GM23248 (cell line): ENCODE measurements around the gene DMWD. TPM values are rescaled to one million over a fixed set of nuclear protein-coding genes. Genes with fewer than 3 reads are reported as not detected.

Experiments used
- DNase-seq: peaks from one replicate; pipeline ENCODE4 v3.0.0-alpha.2; 2015
- H2AFZ ChIP-seq: fragments of 200-600 bp; sonication (generic); 2 replicates; pipeline ENCODE4 v1.6.1; 2016; ENCODE audit warnings: antibody characterized with exemption
- H3F3A ChIP-seq: fragments of 200-600 bp; sonication (generic); 2 replicates; pipeline ENCODE4 v1.6.1; 2016; ENCODE audit warnings: mild to moderate bottlenecking, antibody characterized with exemption, mixed run types; ENCODE audit not compliant: insufficient read depth
- H3K27ac ChIP-seq: fragments of 200-600 bp; sonication (generic); 2 replicates; pipeline ENCODE4 v1.5.1; 2016; ENCODE audit warnings: mild to moderate bottlenecking
- H3K27me3 ChIP-seq: fragments of 200-600 bp; sonication (generic); replicated peaks from 2 replicates; pipeline ENCODE4 v1.6.1; 2016; ENCODE audit warnings: mild to moderate bottlenecking; ENCODE audit not compliant: insufficient read depth
- H3K36me3 ChIP-seq: fragments of 200-600 bp; sonication (generic); 2 replicates; pipeline ENCODE4 v1.6.1; 2016; ENCODE audit warnings: low read depth, mild to moderate bottlenecking
- H3K4me1 ChIP-seq: fragments of 200-600 bp; sonication (generic); 2 replicates; pipeline ENCODE4 v1.6.1; 2016; ENCODE audit warnings: mild to moderate bottlenecking; ENCODE audit not compliant: insufficient read depth
- H3K4me2 ChIP-seq: fragments of 200-600 bp; sonication (generic); one replicate; pipeline ENCODE4 v1.6.1; 2016; ENCODE audit warnings: mild to moderate bottlenecking; ENCODE audit not compliant: unreplicated experiment
- H3K4me3 ChIP-seq: fragments of 200-600 bp; sonication (generic); 2 replicates; pipeline ENCODE4 v1.5.1; 2016; ENCODE audit warnings: mild to moderate bottlenecking
- H3K79me2 ChIP-seq: fragments of 200-600 bp; sonication (generic); 2 replicates; pipeline ENCODE4 v1.6.1; 2016; ENCODE audit warnings: mild to moderate bottlenecking; ENCODE audit not compliant: insufficient read depth
- H3K9ac ChIP-seq: fragments of 200-600 bp; sonication (generic); 2 replicates; pipeline ENCODE4 v1.6.1; 2016; ENCODE audit warnings: mild to moderate bottlenecking
- H3K9me2 ChIP-seq: fragments of 200-600 bp; sonication (generic); 2 replicates; pipeline ENCODE4 v1.6.1; 2016; ENCODE audit warnings: mixed run types, mild to moderate bottlenecking, moderate library complexity; ENCODE audit not compliant: insufficient read depth
- H3K9me3 ChIP-seq: fragments of 200-600 bp; sonication (generic); one replicate; pipeline ENCODE4 v1.6.1; 2017; ENCODE audit warnings: low read depth
- H4K20me1 ChIP-seq: fragments of 200-600 bp; sonication (generic); 2 replicates; pipeline ENCODE4 v1.6.0; 2016; ENCODE audit not compliant: insufficient read depth
- EZH2 ChIP-seq: fragments of 200-600 bp; sonication (generic); IDR thresholded peaks from 2 replicates; pipeline ENCODE4 v1.6.1; 2018; ENCODE audit warnings: antibody characterized with exemption, mild to moderate bottlenecking; ENCODE audit not compliant: insufficient read depth, poor library complexity, severe bottlenecking
- EZH2phosphoT487 ChIP-seq: fragments of 200-600 bp; sonication (generic); IDR thresholded peaks from 2 replicates; pipeline ENCODE4 v1.6.1; 2018; ENCODE audit warnings: antibody characterized with exemption, moderate library complexity, mild to moderate bottlenecking, low read depth; ENCODE audit not compliant: insufficient read depth
- WGBS, 2 experiments: methylation state at CpG; one replicate each; pipeline ENCODE4 v1.1.6; 2015 to 2017; ENCODE audit warnings: low lambda C conversion rate in 2 of 2, low coverage in 1 of 2; ENCODE audit errors: missing lambda C conversion rate in 2 of 2; 5-methylcytosine and 5-hydroxymethylcytosine counted together
- in situ Hi-C: fragments of 300-500 bp; cut with MboI; formaldehyde crosslinking; loops from 2 replicates; pipeline ENCODE4 v1.15.0; 2020
- polyA plus RNA-seq: library from polyadenylated mRNA; unstranded; fragments of >200 nt; fragmentation: Nextera tagmentation; extraction: Ambion mirVana; gene quantifications from 2 replicates; pipeline ENCODE4 v1.2.1, GENCODE V29; 2016
- total RNA-seq: library from RNA; depleted of rRNA; stranded (reverse); fragments of >200 nt; shearing (Covaris generic); gene quantifications from 2 replicates; pipeline ENCODE4 v1.2.3, GENCODE V29; 2014

Gene DMWD
- total and polyA plus RNA-seq, 2 experiments from 2014 or later = 11.5 to 32.6 TPM

DNA sequence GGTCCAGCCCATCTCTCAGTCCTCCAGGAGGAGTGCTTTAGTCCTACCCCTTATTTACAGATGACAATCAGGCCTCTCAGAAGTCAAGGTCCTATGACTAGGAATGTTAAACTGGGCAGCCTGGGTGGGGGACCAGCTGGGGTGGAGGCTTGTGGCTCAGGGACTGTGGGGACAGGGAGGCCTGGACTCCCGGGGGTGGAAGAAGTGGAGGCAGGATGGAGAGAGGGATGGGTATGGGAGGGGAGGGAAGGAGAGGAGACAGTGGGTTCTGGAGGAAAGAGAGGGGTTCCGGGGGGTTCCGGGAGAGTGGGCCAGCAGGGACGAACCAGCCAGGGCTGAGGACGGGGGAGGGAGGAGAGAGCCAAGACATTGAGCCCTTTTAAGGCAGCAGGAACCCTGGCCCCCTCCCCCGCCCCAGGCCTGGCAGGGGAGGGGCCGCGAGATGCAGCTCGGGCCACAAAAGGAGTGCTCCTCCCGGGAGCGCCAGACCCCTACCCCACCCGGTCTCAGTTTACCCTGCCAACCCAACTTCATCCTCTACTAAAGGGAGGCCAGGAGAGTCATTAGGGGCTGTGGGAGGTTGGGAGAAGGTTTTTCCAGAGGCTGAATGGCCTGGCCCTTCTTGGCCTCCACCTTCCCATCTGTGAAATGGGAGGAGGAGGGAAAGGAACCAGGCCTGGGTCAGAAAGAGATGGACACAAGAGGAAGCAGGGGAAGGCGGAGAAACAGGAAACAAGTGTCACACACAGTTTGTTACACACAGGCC lies 12.0 kb downstream of the DMWD start:
- no peaks in the 10 kb centered on the region for H3K9me2 ChIP-seq
- H3K79me2 ChIP-seq = peaks cover 10% of the 10 kb centered on the region
- peaks cover 8% of the 10 kb centered on the region; the same call in 1 of the 2 replicates for H3K36me3 ChIP-seq
- peak overlapping the region; percentile 64 for H3K4me3 ChIP-seq
- H3F3A ChIP-seq = peaks cover 11% of the 10 kb centered on the region
- in situ Hi-C loops = no loop called here
- H3K4me1 ChIP-seq = peaks cover 19% of the 10 kb centered on the region
- no peak overlapping the region for H3K27ac ChIP-seq
- H4K20me1 ChIP-seq = no peaks in the 10 kb centered on the region
- TF ChIP-seq EZH2 (no peak), EZH2phosphoT487 (no peak)
- H2AFZ ChIP-seq = no peak overlapping the region
- H3K4me2 ChIP-seq = peak overlapping the region; percentile 71
- peak overlapping the region; percentile 80; the same call in 1 of the 2 replicates for H3K9ac ChIP-seq
- 20 to 23% methylated on average over 7 to 13 of the region's 13 CpGs for WGBS, 2 experiments
- no peaks in the 10 kb centered on the region for H3K27me3 ChIP-seq
- DNase-seq = no peak
- H3K9me3 ChIP-seq = no peaks in the 10 kb centered on the region

DNA sequence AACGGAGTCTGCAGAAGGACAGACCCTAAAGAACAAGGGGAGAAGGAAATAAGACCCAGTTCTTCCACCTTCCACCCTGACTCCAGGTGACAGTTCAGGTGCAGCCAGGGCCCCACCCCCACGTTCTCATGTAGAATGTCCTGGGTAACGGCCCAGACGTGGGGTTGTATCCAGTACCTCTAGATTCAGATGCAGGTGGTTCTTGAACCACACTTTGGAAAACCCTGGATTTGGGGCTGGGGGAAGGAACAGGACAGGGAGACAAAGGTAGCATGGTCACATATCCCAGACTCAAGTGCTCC lies 12.5 kb downstream of the DMWD start:
- TF ChIP-seq EZH2 (no peak), EZH2phosphoT487 (no peak)
- Histone ChIP-seq H3K4me3 (no peak overlapping the region), H3K9me2 (no peaks in the 10 kb centered on the region), H3K9me3 (no peaks in the 10 kb centered on the region), H3K27me3 (no peaks in the 10 kb centered on the region), H3K4me2 (no peak overlapping the region), H4K20me1 (no peaks in the 10 kb centered on the region), H3K9ac (no peak overlapping the region), H3K27ac (no peak overlapping the region), H3K79me2 (peaks cover 5% of the 10 kb centered on the region; the same call in 1 of the 2 replicates), H3K36me3 (peaks cover 8% of the 10 kb centered on the region; the same call in 1 of the 2 replicates), H2AFZ (no peak overlapping the region), H3K4me1 (peaks cover 19% of the 10 kb centered on the region), H3F3A (peaks cover 11% of the 10 kb centered on the region)
- no peak for DNase-seq
- in situ Hi-C loops = no loop called here
- WGBS, 2 experiments = 75 to 94% methylated on average over 4 of the region's 4 CpGs

DNA sequence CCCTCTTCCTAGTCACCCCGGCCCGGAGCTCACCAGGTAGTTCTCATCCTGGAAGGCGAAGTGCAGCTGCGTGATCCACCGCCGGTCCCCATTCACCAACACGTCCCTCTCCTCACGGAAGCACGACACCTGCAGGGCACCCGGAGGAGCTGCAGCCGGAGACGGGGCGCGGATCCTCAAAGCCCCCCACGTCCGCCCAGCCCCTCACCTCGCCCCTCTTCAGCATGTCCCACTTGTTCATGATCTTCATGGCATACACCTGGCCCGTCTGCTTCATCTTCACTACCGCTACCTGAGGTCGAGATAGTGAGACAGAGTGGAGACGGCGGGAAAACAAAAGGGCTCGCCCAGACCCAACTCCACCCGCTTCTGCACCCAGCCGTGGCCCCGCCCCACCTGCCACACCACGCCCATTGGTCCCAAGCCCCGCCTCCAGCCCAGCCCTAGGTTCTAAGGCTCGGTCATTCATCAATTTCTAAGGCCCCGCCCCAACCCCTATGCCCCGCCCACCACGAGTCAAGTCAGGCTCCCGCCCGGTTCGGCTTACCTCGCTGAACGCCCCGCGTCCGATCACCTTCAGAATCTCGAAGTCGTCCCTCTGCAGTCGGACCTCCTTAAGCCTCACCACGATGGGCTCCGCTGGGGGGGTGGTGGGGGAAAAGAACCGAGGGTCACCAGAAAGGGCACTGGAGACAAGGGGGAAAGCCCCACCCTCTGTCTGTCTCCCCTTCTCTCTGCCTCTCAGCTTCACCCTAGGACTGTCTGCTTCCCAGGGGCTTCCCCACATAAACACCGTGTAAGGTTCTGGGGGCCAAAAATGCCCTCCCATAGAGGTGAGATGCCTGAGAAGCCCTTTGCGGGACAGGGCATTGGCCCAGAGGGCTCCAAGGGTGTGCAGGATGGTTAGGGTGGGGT lies 13.2 kb downstream of the DMWD start:
- H3K9me3 ChIP-seq = no peaks in the 10 kb centered on the region
- in situ Hi-C loops = no loop called here
- TF ChIP-seq EZH2phosphoT487 = no peak
- no peak for TF ChIP-seq EZH2
- DNase-seq = peak; percentile 69
- H3K27me3 ChIP-seq = no peaks in the 10 kb centered on the region
- H2AFZ ChIP-seq = no peak overlapping the region
- 43 to 48% methylated on average over 38 to 48 of the region's 48 CpGs for WGBS, 2 experiments
- H3F3A ChIP-seq = peaks cover 14% of the 10 kb centered on the region
- no peak overlapping the region for H3K27ac ChIP-seq
- no peak overlapping the region for H3K4me3 ChIP-seq
- H3K4me2 ChIP-seq = no peak overlapping the region
- no peak overlapping the region for H3K9ac ChIP-seq
- no peaks in the 10 kb centered on the region for H3K79me2 ChIP-seq
- no peaks in the 10 kb centered on the region for H3K9me2 ChIP-seq
- H3K4me1 ChIP-seq = peaks cover 19% of the 10 kb centered on the region
- peaks cover 8% of the 10 kb centered on the region; the same call in 1 of the 2 replicates for H3K36me3 ChIP-seq
- H4K20me1 ChIP-seq = no peaks in the 10 kb centered on the region

DNA sequence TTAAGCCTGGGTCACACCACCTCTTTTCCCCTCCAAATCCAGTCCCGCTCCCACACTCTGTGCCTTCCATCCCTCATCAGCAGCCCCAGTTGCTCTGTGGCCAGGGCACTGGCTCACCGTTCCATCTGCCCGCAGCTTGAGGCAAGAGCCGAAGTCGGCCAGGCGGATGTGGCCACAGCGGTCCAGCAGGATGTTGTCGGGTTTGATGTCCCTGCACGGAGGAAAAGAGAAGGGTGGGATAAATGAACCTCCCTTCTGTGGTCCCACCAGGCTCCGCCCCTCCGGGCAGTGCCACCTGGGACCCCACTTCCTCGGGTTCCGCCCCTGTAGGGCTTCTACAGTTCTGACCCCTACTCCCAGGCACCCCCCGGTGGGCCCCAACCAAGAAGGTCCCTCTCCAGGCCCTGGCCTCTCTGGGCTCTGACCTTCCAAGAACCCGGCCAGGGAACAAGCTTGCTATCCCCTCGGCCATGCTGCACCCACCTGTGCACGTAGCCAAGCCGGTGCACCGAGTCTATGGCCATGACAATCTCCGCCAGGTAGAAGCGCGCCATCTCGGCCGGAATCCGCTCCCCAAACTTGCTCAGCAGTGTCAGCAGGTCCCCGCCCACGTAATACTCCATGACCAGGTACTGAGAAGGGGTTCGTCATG lies 14.5 kb downstream of the DMWD start:
- Histone ChIP-seq H4K20me1 (no peaks in the 10 kb centered on the region), H2AFZ (no peak overlapping the region), H3K79me2 (no peaks in the 10 kb centered on the region), H3K27me3 (no peaks in the 10 kb centered on the region), H3K27ac (no peak overlapping the region), H3K9ac (no peak overlapping the region), H3K36me3 (peaks cover 8% of the 10 kb centered on the region; the same call in 1 of the 2 replicates), H3K4me3 (no peak overlapping the region), H3K9me2 (no peaks in the 10 kb centered on the region), H3K4me1 (peaks cover 8% of the 10 kb centered on the region), H3K4me2 (no peak overlapping the region), H3F3A (peaks cover 9% of the 10 kb centered on the region; the same call in 1 of the 2 replicates), H3K9me3 (no peaks in the 10 kb centered on the region)
- DNase-seq = no peak
- WGBS, 2 experiments = 93 to 97% methylated on average over 23 to 28 of the region's 28 CpGs
- in situ Hi-C loops = no loop called here
- TF ChIP-seq EZH2phosphoT487 (no peak), EZH2 (no peak)
